Uterus (tissue), 4 donors: ENCODE data around the gene NKAIN2. TPM values are rescaled to one million over a fixed set of nuclear protein-coding genes. Genes with fewer than 3 reads are reported as not detected.

Experiments
- DNase-seq, 2 donors: peaks; one replicate each; pipeline ENCODE4 v3.0.0-alpha.2; 2019 to 2020
- H3K27ac ChIP-seq, 2 donors: fragments of 200-600 bp; sonication (generic); 1 replicate in 1 of 2; 2 replicates in 1 of 2; pipeline ENCODE4 v1.5.1; 2016 to 2018
- H3K27me3 ChIP-seq, 2 donors: fragments of 200-600 bp; sonication (generic); one replicate each; pipeline ENCODE4 v1.5.1; 2018 to 2019; ENCODE audit warnings: control low read depth in 1 of 2
- H3K36me3 ChIP-seq, 2 donors: fragments of 200-600 bp; sonication (generic); one replicate each; pipeline ENCODE4 v1.5.1; 2019; ENCODE audit warnings: control low read depth in 1 of 2
- H3K4me1 ChIP-seq, 2 donors: fragments of 200-600 bp; sonication (generic); one replicate each; pipeline ENCODE4 v1.5.1; 2018 to 2019; ENCODE audit warnings: control low read depth in 1 of 2
- H3K4me3 ChIP-seq, 2 donors: fragments of 200-600 bp; sonication (generic); 1 replicate in 1 of 2; 2 replicates in 1 of 2; pipeline ENCODE4 v1.5.1; 2018 to 2019; ENCODE audit warnings: mild to moderate bottlenecking in 1 of 2
- H3K9me3 ChIP-seq, 2 donors: fragments of 200-600 bp; sonication (generic); one replicate each; pipeline ENCODE4 v1.5.1; 2019; ENCODE audit warnings: control low read depth in 1 of 2
- CTCF ChIP-seq, 4 experiments: fragments of 200-600 bp in 2 of 4; fragments of 450-650 bp in 2 of 4; sonication (generic) in 2 of 4; IDR thresholded peaks; one replicate each; pipeline ENCODE4 v1.5.1; 2016 to 2019; ENCODE audit warnings: antibody characterized with exemption in 4 of 4, mild to moderate bottlenecking in 2 of 4, moderate library complexity in 1 of 4
- POLR2A ChIP-seq, 2 donors: fragments of 450-650 bp; IDR thresholded peaks; one replicate each; pipeline ENCODE4 v1.6.1; 2016; ENCODE audit warnings: antibody characterized with exemption in 2 of 2, mild to moderate bottlenecking in 1 of 2, moderate library complexity in 1 of 2
- intact Hi-C: fragments of 100-400 bp; cut with DNase I; formaldehyde crosslinking; loops from one replicate; pipeline ENCODE4 v1.15.1; 2023; ENCODE audit warnings: low total_unique reads
- total RNA-seq, 4 donors: library from RNA; depleted of rRNA in 3 of 4; stranded (reverse); fragments of >200 nt in 3 of 4; gene quantifications; one replicate each; pipeline versions ENCODE4 v1.1.0 to v1.2.4, GENCODE V29; 2014 to 2023
- donor health status: DM: yes; HTN: yes; CAD: no.

NKAIN2 gene
- total RNA-seq, 4 donors from 2014 or later = 0.59 to 1.1 (median 1.0) TPM; not detected in 1

GRCh38 chr6:124434421-124434820 is 630.8 kb downstream of the NKAIN2 start:
- Histone ChIP-seq H3K4me3 (no peak overlapping the region), H3K27me3 (no peaks in the 10 kb centered on the region), H3K36me3 (no peaks in the 10 kb centered on the region), H3K27ac (no peak overlapping the region), H3K9me3 (no peaks in the 10 kb centered on the region), H3K4me1 (no peaks in the 10 kb centered on the region)
- no peak for TF ChIP-seq POLR2A (IDR thresholded peaks at IDR 0.05)
- no peak for TF ChIP-seq CTCF (IDR thresholded peaks at IDR 0.05)
- DNase-seq = no peak
- intact Hi-C loops = no loop called here

- Histone ChIP-seq H3K27ac (no peak overlapping the region), H3K4me3 (no peak overlapping the region), H3K9me3 (no peaks in the 10 kb centered on the region), H3K36me3 (no peaks in the 10 kb centered on the region), H3K27me3 (no peaks in the 10 kb centered on the region), H3K4me1 (no peaks in the 10 kb centered on the region)
- intact Hi-C loops = no loop called here
- DNase-seq = no peak
- no peak for TF ChIP-seq CTCF (IDR thresholded peaks at IDR 0.05)
- TF ChIP-seq POLR2A (IDR thresholded peaks at IDR 0.05) = no peak
These were observed 633.1 kb downstream of the NKAIN2 start for GRCh38 chr6:124436803-124437202.

- no peak for DNase-seq
- H3K4me3 ChIP-seq = no peak overlapping the region
- H3K36me3 ChIP-seq = no peaks in the 10 kb centered on the region
- H3K4me1 ChIP-seq = no peaks in the 10 kb centered on the region
- H3K27ac ChIP-seq = no peak overlapping the region
- no peak for TF ChIP-seq CTCF (IDR thresholded peaks at IDR 0.05)
- TF ChIP-seq POLR2A (IDR thresholded peaks at IDR 0.05) = no peak
- H3K9me3 ChIP-seq = no peaks in the 10 kb centered on the region
- H3K27me3 ChIP-seq = no peaks in the 10 kb centered on the region
- intact Hi-C loops = no loop called here
These were observed 634.9 kb downstream of the NKAIN2 start for GRCh38 chr6:124438546-124439065.

- no peak for TF ChIP-seq CTCF (IDR thresholded peaks at IDR 0.05)
- TF ChIP-seq POLR2A (IDR thresholded peaks at IDR 0.05) = no peak
- Histone ChIP-seq H3K9me3 (no peaks in the 10 kb centered on the region), H3K27me3 (no peaks in the 10 kb centered on the region), H3K36me3 (no peaks in the 10 kb centered on the region), H3K4me1 (no peaks in the 10 kb centered on the region), H3K27ac (no peak overlapping the region), H3K4me3 (no peak overlapping the region)
- DNase-seq = no peak
- intact Hi-C loops = no loop called here
These were observed 637.8 kb downstream of the NKAIN2 start for GRCh38 chr6:124441450-124441849.

- no peak overlapping the region for H3K27ac ChIP-seq
- H3K4me1 ChIP-seq = no peaks in the 10 kb centered on the region
- DNase-seq = no peak
- no peaks in the 10 kb centered on the region for H3K9me3 ChIP-seq
- intact Hi-C loops = no loop called here
- H3K27me3 ChIP-seq = no peaks in the 10 kb centered on the region
- TF ChIP-seq POLR2A (IDR thresholded peaks at IDR 0.05) (no peak), CTCF (IDR thresholded peaks at IDR 0.05) (no peak)
- H3K36me3 ChIP-seq = no peaks in the 10 kb centered on the region
- H3K4me3 ChIP-seq = no peak overlapping the region
These were observed 639.9 kb downstream of the NKAIN2 start for GRCh38 chr6:124443541-124443940.
